ENCODE results near the gene GRB2. TPM values are rescaled to one million over a fixed set of nuclear protein-coding genes. Genes with fewer than 3 reads are reported as not detected.

The GRB2 gene
- total and polyA plus RNA-seq, 4 donors: 51.0 to 198 (median 114) TPM

GRCh38 chr17:75344666-75345065 is 60.8 kb downstream of the GRB2 start:
- Histone ChIP-seq H3K9me3 (ENCODE audit: control insufficient read depth in 4 of 4, insufficient read depth in 3 of 4, low read length in 3 of 4) (no peaks in the 10 kb centered on the region), H3K4me1 (ENCODE audit: control insufficient read depth in 5 of 5, insufficient read depth in 5 of 5, low read length in 5 of 5) (peaks cover 0 to 23% (median 8%) of the 10 kb centered on the region in 5 donors), H3K36me3 (ENCODE audit: control insufficient read depth in 4 of 4, insufficient read depth in 4 of 4, low read length in 4 of 4) (peaks cover 0 to 2% (median 0%) of the 10 kb centered on the region in 4 donors), H3K27me3 (ENCODE audit: control insufficient read depth in 3 of 3, insufficient read depth in 3 of 3, low read length in 2 of 3) (no peaks in the 10 kb centered on the region), H3K4me3 (no peak overlapping the region), H3K9ac (ENCODE audit: insufficient read depth in 1 of 2, low read length in 2 of 2) (no peak overlapping the region), H3K27ac (ENCODE audit: low read depth in 1 of 2, low read length in 1 of 2) (no peak overlapping the region)
- WGBS, 2 donors: 72 to 84% methylated on average over 5 of the region's 5 CpGs
- no peak for ATAC-seq (ENCODE audit: insufficient read depth, low FRiP score)
- no peak for DNase-seq
- TF ChIP-seq CTCF (IDR thresholded peaks at IDR 0.05; ENCODE audit: control extremely low read depth, extremely low read depth): no peak

- TF ChIP-seq CTCF (IDR thresholded peaks at IDR 0.05; ENCODE audit: control extremely low read depth, extremely low read depth): no peak
- no peak overlapping the region for H3K27ac ChIP-seq (ENCODE audit: low read depth in 1 of 2, low read length in 1 of 2)
- no peaks in the 10 kb centered on the region for H3K27me3 ChIP-seq (ENCODE audit: control insufficient read depth in 3 of 3, insufficient read depth in 3 of 3, low read length in 2 of 3)
- no peak for ATAC-seq (ENCODE audit: insufficient read depth, low FRiP score)
- no peak for DNase-seq
- no peaks in the 10 kb centered on the region for H3K9me3 ChIP-seq (ENCODE audit: control insufficient read depth in 4 of 4, insufficient read depth in 3 of 4, low read length in 3 of 4)
- H3K4me3 ChIP-seq: no peak overlapping the region
- H3K9ac ChIP-seq (ENCODE audit: insufficient read depth in 1 of 2, low read length in 2 of 2): no peak overlapping the region
- H3K36me3 ChIP-seq (ENCODE audit: control insufficient read depth in 4 of 4, insufficient read depth in 4 of 4, low read length in 4 of 4): peaks cover 0 to 2% (median 0%) of the 10 kb centered on the region in 4 donors
- 64 to 68% methylated on average over 3 of the region's 3 CpGs for WGBS, 2 donors
- peaks cover 0 to 27% (median 8%) of the 10 kb centered on the region in 5 donors for H3K4me1 ChIP-seq (ENCODE audit: control insufficient read depth in 5 of 5, insufficient read depth in 5 of 5, low read length in 5 of 5)
These were observed 62.5 kb downstream of the GRB2 start for GRCh38 chr17:75342996-75343395.

GRCh38 chr17:75341784-75342486 is 63.5 kb downstream of the GRB2 start:
- DNase-seq (no peak), ATAC-seq (ENCODE audit: insufficient read depth, low FRiP score) (no peak)
- Histone ChIP-seq H3K9ac (ENCODE audit: insufficient read depth in 1 of 2, low read length in 2 of 2) (no peak overlapping the region), H3K27ac (ENCODE audit: low read depth in 1 of 2, low read length in 1 of 2) (no peak overlapping the region), H3K4me3 (no peak overlapping the region), H3K4me1 (ENCODE audit: control insufficient read depth in 5 of 5, insufficient read depth in 5 of 5, low read length in 5 of 5) (peaks cover 0 to 21% (median 6%) of the 10 kb centered on the region in 5 donors), H3K9me3 (ENCODE audit: control insufficient read depth in 4 of 4, insufficient read depth in 3 of 4, low read length in 3 of 4) (no peaks in the 10 kb centered on the region), H3K27me3 (ENCODE audit: control insufficient read depth in 3 of 3, insufficient read depth in 3 of 3, low read length in 2 of 3) (no peaks in the 10 kb centered on the region), H3K36me3 (ENCODE audit: control insufficient read depth in 4 of 4, insufficient read depth in 4 of 4, low read length in 4 of 4) (peaks cover 0 to 2% (median 0%) of the 10 kb centered on the region in 4 donors)
- WGBS, 2 donors: 76 to 82% methylated on average over 9 of the region's 9 CpGs
- TF ChIP-seq CTCF (IDR thresholded peaks at IDR 0.05; ENCODE audit: control extremely low read depth, extremely low read depth): no peak

Data from lung (tissue), 12 donors.